H9 (cell line): ENCODE measurements around the gene L1CAM. TPM values are rescaled to one million over a fixed set of nuclear protein-coding genes. Genes with fewer than 3 reads are reported as not detected.

Source experiments
- DNase-seq: peaks from one replicate; pipeline ENCODE4 v3.0.0-alpha.2; 2017
- H2AFZ ChIP-seq: one replicate; pipeline ENCODE4 v1.6.1; 2013; ENCODE audit warnings: mild to moderate bottlenecking, low read length, control low read depth, moderate library complexity
- H2AK5ac ChIP-seq: 2 replicates; pipeline ENCODE4 v1.6.1; 2013; ENCODE audit warnings: low read length, control low read depth, mixed read lengths; ENCODE audit not compliant: insufficient read length
- H2BK120ac ChIP-seq: one replicate; pipeline ENCODE4 v1.6.1; 2013; ENCODE audit warnings: low read depth, mild to moderate bottlenecking, low read length, control low read depth, inconsistent platforms; ENCODE audit not compliant: poor library complexity, severe bottlenecking
- H2BK12ac ChIP-seq: 2 replicates; pipeline ENCODE4 v1.6.1; 2013; ENCODE audit warnings: low read length, control low read depth, mixed read lengths, low read depth; ENCODE audit not compliant: insufficient read length
- H2BK15ac ChIP-seq: 2 replicates; pipeline ENCODE4 v1.6.1; 2013; ENCODE audit warnings: low read depth, low read length, control low read depth
- H2BK20ac ChIP-seq: one replicate; pipeline ENCODE4 v1.6.1; 2013; ENCODE audit warnings: low read depth, mild to moderate bottlenecking, low read length, control low read depth, inconsistent platforms; ENCODE audit not compliant: poor library complexity, severe bottlenecking
- H2BK5ac ChIP-seq: 2 replicates; pipeline ENCODE4 v1.6.1; 2013; ENCODE audit warnings: low read length, control low read depth, mixed read lengths; ENCODE audit not compliant: insufficient read length
- H3K14ac ChIP-seq: 2 replicates; pipeline ENCODE4 v1.6.1; 2013; ENCODE audit warnings: low read length, control low read depth; ENCODE audit not compliant: insufficient read depth
- H3K18ac ChIP-seq: 2 replicates; pipeline ENCODE4 v1.6.1; 2013; ENCODE audit warnings: low read depth, mild to moderate bottlenecking, mixed read lengths, low read length, control low read depth; ENCODE audit not compliant: insufficient read length
- H3K23ac ChIP-seq: 2 replicates; pipeline ENCODE4 v1.6.1; 2013; ENCODE audit warnings: low read length, control low read depth, mixed read lengths, low read depth; ENCODE audit not compliant: insufficient read length
- H3K23me2 ChIP-seq: 2 replicates; pipeline ENCODE4 v1.6.1; 2013; ENCODE audit warnings: low read depth, mild to moderate bottlenecking, mixed read lengths, low read length, control low read depth; ENCODE audit not compliant: insufficient read length, poor library complexity, severe bottlenecking
- H3K27ac ChIP-seq: 2 replicates; pipeline ENCODE4 v1.5.1; 2013; ENCODE audit warnings: low read length, control low read depth, mixed read lengths, low read depth; ENCODE audit not compliant: insufficient read length
- H3K27me3 ChIP-seq: 2 replicates; pipeline ENCODE4 v1.6.1; 2013; ENCODE audit warnings: low read length, control low read depth, inconsistent platforms; ENCODE audit not compliant: insufficient read depth
- H3K4ac ChIP-seq: 2 replicates; pipeline ENCODE4 v1.6.1; 2013; ENCODE audit warnings: low read depth, mild to moderate bottlenecking, control low read depth, inconsistent platforms, low read length, moderate library complexity
- H3K4me1 ChIP-seq: 2 replicates; pipeline ENCODE4 v1.6.1; 2013; ENCODE audit warnings: low read length, control low read depth, inconsistent platforms; ENCODE audit not compliant: insufficient read depth
- H3K4me2 ChIP-seq: 2 replicates; pipeline ENCODE4 v1.6.1; 2013; ENCODE audit warnings: low read length, control low read depth, mixed read lengths; ENCODE audit not compliant: insufficient read length, insufficient read depth
- H3K56ac ChIP-seq: 2 replicates; pipeline ENCODE4 v1.6.1; 2013; ENCODE audit warnings: low read depth, mild to moderate bottlenecking, mixed read lengths, low read length, control low read depth; ENCODE audit not compliant: insufficient read length
- H3K79me1 ChIP-seq: 2 replicates; pipeline ENCODE4 v1.6.1; 2013; ENCODE audit warnings: low read depth, mild to moderate bottlenecking, moderate library complexity, low read length, control low read depth, inconsistent platforms; ENCODE audit not compliant: insufficient read depth, poor library complexity, severe bottlenecking
- H3K79me2 ChIP-seq: 2 replicates; pipeline ENCODE4 v1.6.1; 2013; ENCODE audit warnings: low read length, control low read depth, inconsistent platforms; ENCODE audit not compliant: insufficient read depth
- H3K9ac ChIP-seq: 2 replicates; pipeline ENCODE4 v1.6.1; 2013; ENCODE audit warnings: low read length, control low read depth, mixed read lengths; ENCODE audit not compliant: insufficient read length; ENCODE audit errors: extremely low read depth
- H3K9me3 ChIP-seq: one replicate; pipeline ENCODE4 v1.6.1; 2013; ENCODE audit warnings: low read depth, low read length, inconsistent platforms; ENCODE audit not compliant: control insufficient read depth
- H3T11ph ChIP-seq: one replicate; pipeline ENCODE4 v1.6.1; 2013; ENCODE audit warnings: mild to moderate bottlenecking, low read length, control low read depth, inconsistent platforms
- H4K20me1 ChIP-seq: one replicate; pipeline ENCODE4 v1.6.1; 2013; ENCODE audit not compliant: control insufficient read depth, insufficient read length, insufficient read depth
- H4K5ac ChIP-seq: 2 replicates; pipeline ENCODE4 v1.6.1; 2013; ENCODE audit warnings: low read depth, mild to moderate bottlenecking, mixed read lengths, low read length, control low read depth; ENCODE audit not compliant: insufficient read length
- H4K8ac ChIP-seq: replicated peaks from 2 replicates; pipeline ENCODE4 v1.6.1; 2013; ENCODE audit warnings: low read length, control low read depth, mixed read lengths, low read depth; ENCODE audit not compliant: insufficient read length
- H4K91ac ChIP-seq: 2 replicates; pipeline ENCODE4 v1.6.1; 2013; ENCODE audit warnings: low read depth, mild to moderate bottlenecking, moderate library complexity, mixed read lengths, low read length, control low read depth; ENCODE audit not compliant: insufficient read length
- H3K27ac Mint-ChIP-seq, 3 experiments: 2 replicates in 2 of 3; 3 replicates in 1 of 3; pipeline ENCODE4 v1.8.0; 2020 to 2021; ENCODE audit warnings: mixed read lengths in 3 of 3, mild to moderate bottlenecking in 1 of 3, moderate library complexity in 1 of 3
- H3K27me3 Mint-ChIP-seq: 2 replicates; pipeline ENCODE4 v1.8.0; 2021; ENCODE audit warnings: low read depth, mild to moderate bottlenecking, moderate library complexity, mixed read lengths
- H3K36me3 Mint-ChIP-seq, 3 experiments: 2 replicates in 2 of 3; 3 replicates in 1 of 3; pipeline ENCODE4 v1.8.0; 2020 to 2021; ENCODE audit warnings: low read depth in 3 of 3, mixed read lengths in 3 of 3; ENCODE audit not compliant: insufficient read depth in 1 of 3
- H3K4me1 Mint-ChIP-seq, 2 experiments: 2 replicates each; pipeline ENCODE4 v1.8.0; 2020; ENCODE audit warnings: mixed read lengths in 2 of 2
- H3K4me3 Mint-ChIP-seq, 2 experiments: 2 replicates in 1 of 2; 3 replicates in 1 of 2; pipeline ENCODE4 v1.8.0; 2020 to 2021; ENCODE audit warnings: mild to moderate bottlenecking in 2 of 2, mixed read lengths in 2 of 2, moderate library complexity in 1 of 2
- H3K9me3 Mint-ChIP-seq, 2 experiments: 2 replicates in 1 of 2; 3 replicates in 1 of 2; pipeline ENCODE4 v1.8.0; 2020; ENCODE audit warnings: mild to moderate bottlenecking in 2 of 2, mixed read lengths in 2 of 2, moderate library complexity in 1 of 2
- WGBS: extraction: QIAGEN DNeasy Blood & Tissue Kit; methylation state at CpG from one replicate; pipeline ENCODE4 v1.1.7; 2013; ENCODE audit warnings: missing lambda C conversion rate, low lambda C conversion rate, mixed read lengths; ENCODE audit not compliant: insufficient read length; ENCODE audit errors: extremely low coverage; 5-methylcytosine and 5-hydroxymethylcytosine counted together
- total RNA-seq: library from RNA; stranded (reverse); gene quantifications from 2 replicates; pipeline ENCODE4 v1.2.1, GENCODE V29; 2021
- TF ChIP-seq, protein P1 (sequence below): fragments of 200-600 bp; sonication (generic); conservative IDR thresholded peaks from 3 replicates; pipeline ENCODE4 v1.8.0; 2021; ENCODE audit warnings: antibody characterized with exemption, mild to moderate bottlenecking

Gene L1CAM
- total RNA-seq, 1 experiment from 2014 or later, result 22.7 TPM

- Histone ChIP-seq H2BK120ac (no peak overlapping the region), H2AK5ac (no peak overlapping the region), H3K27me3 (no peaks in the 10 kb centered on the region), H3K4me2 (no peak overlapping the region), H2BK15ac (no peak overlapping the region), H3K18ac (no peak overlapping the region), H4K20me1 (no peaks in the 10 kb centered on the region), H3T11ph (no peak overlapping the region), H3K9ac (no peak overlapping the region), H3K79me1 (no peaks in the 10 kb centered on the region), H3K23me2 (no peaks in the 10 kb centered on the region), H2AFZ (no peak overlapping the region), H2BK5ac (no peak overlapping the region), H3K23ac (no peak overlapping the region), H3K56ac (no peak overlapping the region), H3K4me1 (no peaks in the 10 kb centered on the region), H4K8ac (no peak overlapping the region), H3K9me3 (peaks cover 11% of the 10 kb centered on the region), H2BK12ac (no peak overlapping the region), H4K5ac (no peak overlapping the region), H3K79me2 (no peaks in the 10 kb centered on the region), H3K14ac (no peak overlapping the region), H2BK20ac (no peak overlapping the region), H3K27ac (no peak overlapping the region), H4K91ac (no peak overlapping the region), H3K4ac (no peak overlapping the region)
- TF ChIP-seq, protein P1, sequence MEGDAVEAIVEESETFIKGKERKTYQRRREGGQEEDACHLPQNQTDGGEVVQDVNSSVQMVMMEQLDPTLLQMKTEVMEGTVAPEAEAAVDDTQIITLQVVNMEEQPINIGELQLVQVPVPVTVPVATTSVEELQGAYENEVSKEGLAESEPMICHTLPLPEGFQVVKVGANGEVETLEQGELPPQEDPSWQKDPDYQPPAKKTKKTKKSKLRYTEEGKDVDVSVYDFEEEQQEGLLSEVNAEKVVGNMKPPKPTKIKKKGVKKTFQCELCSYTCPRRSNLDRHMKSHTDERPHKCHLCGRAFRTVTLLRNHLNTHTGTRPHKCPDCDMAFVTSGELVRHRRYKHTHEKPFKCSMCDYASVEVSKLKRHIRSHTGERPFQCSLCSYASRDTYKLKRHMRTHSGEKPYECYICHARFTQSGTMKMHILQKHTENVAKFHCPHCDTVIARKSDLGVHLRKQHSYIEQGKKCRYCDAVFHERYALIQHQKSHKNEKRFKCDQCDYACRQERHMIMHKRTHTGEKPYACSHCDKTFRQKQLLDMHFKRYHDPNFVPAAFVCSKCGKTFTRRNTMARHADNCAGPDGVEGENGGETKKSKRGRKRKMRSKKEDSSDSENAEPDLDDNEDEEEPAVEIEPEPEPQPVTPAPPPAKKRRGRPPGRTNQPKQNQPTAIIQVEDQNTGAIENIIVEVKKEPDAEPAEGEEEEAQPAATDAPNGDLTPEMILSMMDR, result no peak
- Mint-ChIP-seq H3K4me3 (no peak overlapping the region), H3K27ac (no peak overlapping the region), H3K36me3 (peaks cover 2 to 23% (median 4%) of the 10 kb centered on the region in 3 experiments; a peak in 4 of 7 replicates), H3K9me3 (peaks cover 55 to 67% of the 10 kb centered on the region in 2 experiments), H3K27me3 (no peaks in the 10 kb centered on the region; the same call in 1 of the 2 replicates), H3K4me1 (peaks cover 2 to 20% of the 10 kb centered on the region in 2 experiments)
- no peak for DNase-seq
- WGBS, result no CpG with 5 or more reads among the region's 27 CpGs
Observed at GRCh38 chrX:153906126-153906917, 20.3 kb upstream of the L1CAM start.
